ENCODE results near the gene ARPP21. TPM values are rescaled to one million over a fixed set of nuclear protein-coding genes. Genes with fewer than 3 reads are reported as not detected.

ARPP21 gene
- total RNA-seq, 1 donor from 2014 or later: 3.5 TPM

DNA sequence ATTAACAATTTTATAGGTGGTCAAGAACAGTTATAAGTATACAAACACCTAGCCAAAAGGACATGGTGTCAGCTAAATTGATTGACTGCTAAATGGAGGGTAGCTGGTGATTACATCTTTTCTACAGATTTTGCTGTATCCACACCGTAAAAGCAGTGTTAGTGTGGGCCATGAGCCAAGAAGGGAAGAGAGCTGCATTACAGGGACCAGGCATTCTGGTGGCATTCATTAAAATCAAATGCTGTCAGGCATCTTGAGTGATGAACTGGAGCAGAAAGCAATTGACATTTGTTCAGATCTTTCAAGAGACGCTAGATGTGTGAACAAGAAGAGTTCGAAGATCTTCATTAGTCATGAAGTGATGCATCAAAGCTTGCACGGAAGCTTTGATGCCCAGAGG is 177.9 kb downstream of the ARPP21 start:
- Mint-ChIP-seq H3K4me1 (ENCODE audit: unreplicated experiment) (no peaks in the 10 kb centered on the region), H3K9me3 (no peaks in the 10 kb centered on the region), H3K27me3 (peaks cover 17% of the 10 kb centered on the region), H3K36me3 (no peaks in the 10 kb centered on the region), H3K4me3 (no peak overlapping the region), H3K27ac (no peak overlapping the region)
- DNase-seq (ENCODE audit: extremely low spot score, unreplicated experiment): no peak
- TF ChIP-seq, protein P1, sequence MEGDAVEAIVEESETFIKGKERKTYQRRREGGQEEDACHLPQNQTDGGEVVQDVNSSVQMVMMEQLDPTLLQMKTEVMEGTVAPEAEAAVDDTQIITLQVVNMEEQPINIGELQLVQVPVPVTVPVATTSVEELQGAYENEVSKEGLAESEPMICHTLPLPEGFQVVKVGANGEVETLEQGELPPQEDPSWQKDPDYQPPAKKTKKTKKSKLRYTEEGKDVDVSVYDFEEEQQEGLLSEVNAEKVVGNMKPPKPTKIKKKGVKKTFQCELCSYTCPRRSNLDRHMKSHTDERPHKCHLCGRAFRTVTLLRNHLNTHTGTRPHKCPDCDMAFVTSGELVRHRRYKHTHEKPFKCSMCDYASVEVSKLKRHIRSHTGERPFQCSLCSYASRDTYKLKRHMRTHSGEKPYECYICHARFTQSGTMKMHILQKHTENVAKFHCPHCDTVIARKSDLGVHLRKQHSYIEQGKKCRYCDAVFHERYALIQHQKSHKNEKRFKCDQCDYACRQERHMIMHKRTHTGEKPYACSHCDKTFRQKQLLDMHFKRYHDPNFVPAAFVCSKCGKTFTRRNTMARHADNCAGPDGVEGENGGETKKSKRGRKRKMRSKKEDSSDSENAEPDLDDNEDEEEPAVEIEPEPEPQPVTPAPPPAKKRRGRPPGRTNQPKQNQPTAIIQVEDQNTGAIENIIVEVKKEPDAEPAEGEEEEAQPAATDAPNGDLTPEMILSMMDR (conservative IDR thresholded peaks at IDR 0.05): no peak

DNA sequence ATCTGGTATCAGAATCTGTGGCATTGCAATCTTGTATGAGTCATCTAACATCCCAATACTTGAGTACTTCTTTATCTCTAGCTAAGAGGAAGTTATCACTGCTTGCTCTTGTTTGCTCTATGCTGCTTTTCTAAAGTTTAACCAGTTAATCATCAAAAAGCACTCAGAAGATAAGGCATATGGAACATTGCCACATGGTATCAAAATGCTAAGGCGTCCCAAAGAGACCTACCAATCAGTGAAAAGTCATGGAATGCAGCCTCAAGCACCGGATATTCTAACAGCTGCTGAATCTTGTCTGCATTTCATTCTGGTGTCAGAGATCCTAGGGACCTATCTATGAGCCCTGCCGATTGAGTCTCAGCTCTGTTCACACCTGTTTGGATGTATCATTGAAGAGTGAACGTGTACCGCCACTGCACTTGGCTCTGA is 192.8 kb downstream of the ARPP21 start:
- TF ChIP-seq, protein P1 (conservative IDR thresholded peaks at IDR 0.05): no peak
- H3K36me3 Mint-ChIP-seq: no peaks in the 10 kb centered on the region
- no peak overlapping the region for H3K4me3 Mint-ChIP-seq
- DNase-seq (ENCODE audit: extremely low spot score, unreplicated experiment): no peak
- no peaks in the 10 kb centered on the region for H3K4me1 Mint-ChIP-seq (ENCODE audit: unreplicated experiment)
- H3K9me3 Mint-ChIP-seq: no peaks in the 10 kb centered on the region
- no peak overlapping the region for H3K27ac Mint-ChIP-seq
- H3K27me3 Mint-ChIP-seq: peaks cover 26% of the 10 kb centered on the region

Small RNAs within 50 kb of the gene (microRNA-seq; reads per million reads assigned to microRNA genes)
- 21.8 reads per million, percentile 44 among the genes with 10 or more reads in this experiment for gene MIR128-2

Measured in type B pancreatic cell (in vitro differentiated cells).